K562 (cell line): ENCODE results near the gene CASD1. TPM values are rescaled to one million over a fixed set of nuclear protein-coding genes. Genes with fewer than 3 reads are reported as not detected.

ENCODE experiments used
- ATAC-seq: fragments of 200-7000 bp; cut with Tn5 transposase; 3 replicates; pipeline ENCODE4 v1.9.1; 2020; ENCODE audit warnings: moderate library complexity
- BruUV-seq: library from RNA; stranded (reverse); fragments of 400-500 nt; replicated peaks from 2 replicates; lab custom pipeline; 2021; lab: Mats Ljungman, UMichigan
- CTCF ChIA-PET: fragments of 300-600 bp; formaldehyde crosslinking; extraction: SDS; loops from one replicate; lab custom pipeline; 2021; ENCODE audit warnings: low intra/inter-chr PET ratio; lab: Yijun Ruan, JAX
- POLR2A ChIA-PET: fragments of 300-600, 350-650 bp; sonication (Branson Sonifier 250); formaldehyde crosslinking; extraction: SDS; loops from one replicate; lab custom pipeline; 2021; ENCODE audit warnings: antibody characterized with exemption, inconsistent platforms; lab: Yijun Ruan, JAX
- DNase-seq, 4 experiments: peaks; one replicate each; pipeline versions ENCODE4 v3.0.0 to v3.0.0-alpha.2; 2011 to 2018; ENCODE audit warnings: low spot score in 3 of 4, mixed read lengths in 3 of 4; ENCODE audit errors: extremely low read depth in 1 of 4
- FAIRE-seq: peaks from 2 replicates; lab custom pipeline; 2011; peaks lifted over from hg19 to GRCh38; lab: Jason Lieb, UNC
- H2AFZ ChIP-seq: 2 replicates; pipeline ENCODE4 v1.6.0; 2011; ENCODE audit warnings: low read depth, low read length, control low read depth, inconsistent platforms
- H3K27ac ChIP-seq: fragments of 200-600 bp; 3 replicates; pipeline ENCODE4 v1.8.0; 2011; ENCODE audit warnings: low read depth, mild to moderate bottlenecking, control low read depth, inconsistent platforms, low read length, moderate library complexity, mixed read lengths; ENCODE audit errors: extremely low read depth
- H3K27me3 ChIP-seq, 2 experiments: fragments of 300-600 bp in 1 of 2; 2 replicates in 1 of 2; 3 replicates in 1 of 2; pipeline versions ENCODE4 v1.6.0 to v1.8.0; 2011; ENCODE audit warnings: inconsistent platforms in 2 of 2, low read length in 2 of 2, mild to moderate bottlenecking in 1 of 2, mixed read lengths in 1 of 2, moderate library complexity in 1 of 2; ENCODE audit not compliant: control insufficient read depth in 2 of 2, insufficient read depth in 2 of 2
- H3K36me3 ChIP-seq: fragments of 300-600 bp; 3 replicates; pipeline ENCODE4 v1.8.0; 2011; ENCODE audit warnings: mild to moderate bottlenecking, low read length, inconsistent platforms; ENCODE audit not compliant: control insufficient read depth, insufficient read depth
- H3K4me1 ChIP-seq, 2 experiments: fragments of 200-600 bp in 1 of 2; replicated peaks in 1 of 2; 2 replicates in 1 of 2; 3 replicates in 1 of 2; pipeline versions ENCODE4 v1.5.1 to v1.8.0; 2011; ENCODE audit warnings: inconsistent platforms in 2 of 2, low read length in 2 of 2, mild to moderate bottlenecking in 1 of 2, mixed read lengths in 1 of 2, moderate library complexity in 1 of 2; ENCODE audit not compliant: control insufficient read depth in 2 of 2, insufficient read depth in 2 of 2
- H3K4me2 ChIP-seq: 2 replicates; pipeline ENCODE4 v1.6.1; 2011; ENCODE audit warnings: low read length, control low read depth, inconsistent platforms, mixed read lengths; ENCODE audit not compliant: insufficient read depth
- H3K4me3 ChIP-seq: fragments of 200-600 bp; sonication (generic), shearing (Covaris generic); 2 replicates; pipeline ENCODE4 v1.5.1; 2016; ENCODE audit warnings: control low read depth, inconsistent platforms
- H3K79me2 ChIP-seq: fragments of 200-600 bp; 3 replicates; pipeline ENCODE4 v1.8.0; 2011; ENCODE audit warnings: low read length, inconsistent platforms; ENCODE audit not compliant: control insufficient read depth, insufficient read depth
- H3K9ac ChIP-seq, 2 experiments: 2 replicates each; pipeline versions ENCODE4 v1.6.0 to v1.6.1; 2011; ENCODE audit warnings: low read depth in 2 of 2, low read length in 2 of 2, control low read depth in 1 of 2, inconsistent platforms in 1 of 2, mild to moderate bottlenecking in 1 of 2, mixed read lengths in 1 of 2; ENCODE audit not compliant: insufficient read depth in 1 of 2
- H3K9me1 ChIP-seq: one replicate; pipeline ENCODE4 v1.6.0; 2011; ENCODE audit warnings: inconsistent platforms, mild to moderate bottlenecking, low read length, moderate library complexity; ENCODE audit not compliant: control insufficient read depth, insufficient read depth
- H3K9me3 ChIP-seq: replicated peaks from 2 replicates; pipeline ENCODE4 v1.5.1; 2011; ENCODE audit warnings: low read depth, low read length, inconsistent platforms; ENCODE audit not compliant: control insufficient read depth, insufficient read depth
- H4K20me1 ChIP-seq: replicated peaks from 2 replicates; pipeline ENCODE4 v1.6.1; 2011; ENCODE audit warnings: low read length, inconsistent platforms, mixed read lengths; ENCODE audit not compliant: control insufficient read depth, insufficient read depth
- CBX8 ChIP-seq: fragments of 200-600 bp; sonication (generic); IDR thresholded peaks from 2 replicates; pipeline ENCODE4 v1.6.1; 2012; ENCODE audit warnings: borderline replicate concordance, mixed run types, low read depth, mild to moderate bottlenecking, moderate library complexity, mixed read lengths, low read length, control low read depth, inconsistent platforms; ENCODE audit not compliant: poor library complexity, severe bottlenecking; ENCODE audit errors: extremely low read depth
- CREM ChIP-seq: IDR thresholded peaks from 2 replicates; pipeline ENCODE4 v1.6.1; 2014; ENCODE audit warnings: antibody characterized with exemption, low read depth
- GATAD2B ChIP-seq: fragments of 450-650 bp; IDR thresholded peaks from 2 replicates; pipeline ENCODE4 v1.6.1; 2017; ENCODE audit warnings: mild to moderate bottlenecking, borderline replicate concordance
- HDAC6 ChIP-seq: IDR thresholded peaks from 2 replicates; pipeline ENCODE4 v1.6.1; 2012; ENCODE audit warnings: low read depth, mild to moderate bottlenecking, control low read depth, inconsistent platforms, low read length, moderate library complexity
- MTA2 ChIP-seq: fragments of 450-650 bp; IDR thresholded peaks from 2 replicates; pipeline ENCODE4 v1.6.1; 2016; ENCODE audit warnings: low read depth
- NUFIP1 ChIP-seq: fragments of 450-650 bp; IDR thresholded peaks from 2 replicates; pipeline ENCODE4 v1.6.1; 2018; ENCODE audit not compliant: partially characterized antibody
- PATZ1 ChIP-seq: fragments of 250-450 bp; sonication (Bioruptor Pico); IDR thresholded peaks from 2 replicates; pipeline ENCODE4 v1.5.0; 2020; ENCODE audit warnings: mild to moderate bottlenecking, borderline replicate concordance
- POLR2AphosphoS5 ChIP-seq: IDR thresholded peaks from 2 replicates; pipeline ENCODE4 v1.6.1; 2011; ENCODE audit warnings: mild to moderate bottlenecking, low read depth, low read length, moderate library complexity; ENCODE audit not compliant: control insufficient read depth, insufficient read depth
- RCOR1 ChIP-seq, 2 experiments: IDR thresholded peaks; 2 replicates each; pipeline ENCODE4 v1.6.1; 2012; ENCODE audit warnings: low read depth in 2 of 2, low read length in 2 of 2, borderline replicate concordance in 1 of 2, improper control_type of control experiment in 1 of 2
- SMAD4 ChIP-seq: fragments of 250-450 bp; sonication (Bioruptor Pico); conservative IDR thresholded peaks from 2 replicates; pipeline ENCODE4 v1.8.0; 2021; ENCODE audit warnings: inconsistent platforms, mild to moderate bottlenecking, moderate library complexity
- TARDBP ChIP-seq: fragments of 450-650 bp; IDR thresholded peaks from 2 replicates; pipeline ENCODE4 v1.6.1; 2016
- TSC22D4 ChIP-seq: fragments of 450-650 bp; IDR thresholded peaks from 2 replicates; pipeline ENCODE4 v1.6.1; 2016; ENCODE audit warnings: missing genetic modification characterization, missing biosample characterization, control low read depth
- ZBTB26 ChIP-seq: fragments of 450-650 bp; formaldehyde crosslinking; IDR thresholded peaks from 2 replicates; pipeline ENCODE4 v1.4.0; 2022; ENCODE audit warnings: missing genetic modification characterization
- ZNF695 ChIP-seq: fragments of 450-650 bp; formaldehyde crosslinking; IDR thresholded peaks from 2 replicates; pipeline ENCODE4 v1.4.0; 2020; ENCODE audit warnings: mild to moderate bottlenecking, moderate library complexity
- WGBS: fragments of 100-300 bp; shearing (Covaris generic); methylation state at CpG from one replicate; pipeline ENCODE4 v1.1.6; 2016; ENCODE audit warnings: low coverage, mixed read lengths; ENCODE audit not compliant: insufficient coverage; ENCODE audit errors: missing lambda C conversion rate; 5-methylcytosine and 5-hydroxymethylcytosine counted together
- in situ Hi-C: fragments of 300-500 bp; cut with MboI; formaldehyde crosslinking; loops from 4 replicates; pipeline ENCODE4 v1.15.0; 2018; ENCODE audit warnings: inconsistent platforms, mixed read lengths
- intact Hi-C: fragments of 100-400 bp; cut with micrococcal nuclease; formaldehyde crosslinking; loops from 2 replicates; pipeline ENCODE4 v1.14.2; 2022
- polyA plus RNA-seq, 8 experiments: library from polyadenylated mRNA; depleted of rRNA in 4 of 8; stranded (reverse) in 5 of 8; unstranded in 3 of 8; fragments of >200 nt; fragmentation: Nextera tagmentation in 2 of 8; fragmentation: Illumina TruSeq in 1 of 8; extraction: Ambion mirVana in 2 of 8; extraction: Trizol in 1 of 8; gene quantifications; 2 replicates each; pipeline versions ENCODE4 v1.2.1 to v1.2.3, GENCODE V29; 2011 to 2014; ENCODE audit warnings: inconsistent platforms in 1 of 8, missing spikeins in 1 of 8
- total RNA-seq, 7 experiments: library from RNA; depleted of rRNA in 6 of 7; stranded (reverse); fragments of >200 nt in 6 of 7; fragmentation: Illumina TruSeq in 2 of 7; extraction: Trizol in 2 of 7; gene quantifications; 2 replicates each; pipeline versions ENCODE4 v1.2.1 to v1.2.3, GENCODE V29; 2011 to 2021; ENCODE audit warnings: low replicate concordance in 1 of 7
- TF ChIP-seq, protein P1 (sequence below): fragments of 250-450 bp; sonication (Bioruptor Pico); IDR thresholded peaks from 2 replicates; pipeline ENCODE4 v1.9.0; 2021; ENCODE audit warnings: mild to moderate bottlenecking, inconsistent platforms

The CASD1 gene
- total and polyA plus RNA-seq, 9 of the 15 experiments (the other 6 are each of a cell fraction or from before 2014, with no cell fraction given), result 1.2 to 8.2 (median 4.8) TPM

GRCh38 chr7:94477878-94478277, 31.7 kb upstream of the CASD1 start:
- no peaks in the 10 kb centered on the region for H3K36me3 ChIP-seq
- H3K27ac ChIP-seq, result no peak overlapping the region
- no peaks in the 10 kb centered on the region for H3K27me3 ChIP-seq
- FAIRE-seq (no peak), ATAC-seq (no peak), DNase-seq (no peak)
- no peak overlapping the region for H2AFZ ChIP-seq
- ChIA-PET CTCF (interaction anchor here (0.8 kb wide), 1 partner anchor 28 kb away, joined by 3 read pairs; no protein-coding TSS in a partner anchor), POLR2A (no interaction called here)
- H3K9me1 ChIP-seq, result no peaks in the 10 kb centered on the region
- no peaks in the 10 kb centered on the region for H3K79me2 ChIP-seq
- no peak overlapping the region for H3K9ac ChIP-seq
- intact Hi-C loops (no loop called here), in situ Hi-C loops (no loop called here)
- H3K4me2 ChIP-seq, result no peak overlapping the region
- 0% methylated on average over 1 of the region's 1 CpG for WGBS
- no peaks in the 10 kb centered on the region for H3K4me1 ChIP-seq
- BruUV-seq, result no TSS peak
- no peak overlapping the region for H3K4me3 ChIP-seq
- H3K9me3 ChIP-seq, result no peaks in the 10 kb centered on the region
- no peak for TF ChIP-seq ZNF695
- TF ChIP-seq HDAC6, result no peak
- TF ChIP-seq MTA2, result no peak
- TF ChIP-seq TSC22D4 (tag), result no peak
- TF ChIP-seq TARDBP, result no peak
- TF ChIP-seq, protein P1, sequence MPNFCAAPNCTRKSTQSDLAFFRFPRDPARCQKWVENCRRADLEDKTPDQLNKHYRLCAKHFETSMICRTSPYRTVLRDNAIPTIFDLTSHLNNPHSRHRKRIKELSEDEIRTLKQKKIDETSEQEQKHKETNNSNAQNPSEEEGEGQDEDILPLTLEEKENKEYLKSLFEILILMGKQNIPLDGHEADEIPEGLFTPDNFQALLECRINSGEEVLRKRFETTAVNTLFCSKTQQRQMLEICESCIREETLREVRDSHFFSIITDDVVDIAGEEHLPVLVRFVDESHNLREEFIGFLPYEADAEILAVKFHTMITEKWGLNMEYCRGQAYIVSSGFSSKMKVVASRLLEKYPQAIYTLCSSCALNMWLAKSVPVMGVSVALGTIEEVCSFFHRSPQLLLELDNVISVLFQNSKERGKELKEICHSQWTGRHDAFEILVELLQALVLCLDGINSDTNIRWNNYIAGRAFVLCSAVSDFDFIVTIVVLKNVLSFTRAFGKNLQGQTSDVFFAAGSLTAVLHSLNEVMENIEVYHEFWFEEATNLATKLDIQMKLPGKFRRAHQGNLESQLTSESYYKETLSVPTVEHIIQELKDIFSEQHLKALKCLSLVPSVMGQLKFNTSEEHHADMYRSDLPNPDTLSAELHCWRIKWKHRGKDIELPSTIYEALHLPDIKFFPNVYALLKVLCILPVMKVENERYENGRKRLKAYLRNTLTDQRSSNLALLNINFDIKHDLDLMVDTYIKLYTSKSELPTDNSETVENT (CRISPR knock-in tag), result no peak
- no peak for TF ChIP-seq SMAD4 (CRISPR knock-in tag)
- TF ChIP-seq ZBTB26 (CRISPR knock-in tag), result no peak
- TF ChIP-seq POLR2AphosphoS5, result no peak
- no peak for TF ChIP-seq PATZ1
- TF ChIP-seq RCOR1 (IDR thresholded peaks at IDR 0.05; ENCODE audit: borderline replicate concordance in 1 of 2, low read depth in 2 of 2, low read length in 2 of 2), result no peak
- TF ChIP-seq NUFIP1, result no peak
- no peak for TF ChIP-seq CREM
- no peak for TF ChIP-seq CBX8
- no peak for TF ChIP-seq GATAD2B
- H4K20me1 ChIP-seq, result no peaks in the 10 kb centered on the region
